ENCODE data around the gene PRRG2.

GRCh38 chr19:49544154-49544553 lies 37.0 kb upstream of the PRRG2 start:
- TF ChIP-seq, protein P1, sequence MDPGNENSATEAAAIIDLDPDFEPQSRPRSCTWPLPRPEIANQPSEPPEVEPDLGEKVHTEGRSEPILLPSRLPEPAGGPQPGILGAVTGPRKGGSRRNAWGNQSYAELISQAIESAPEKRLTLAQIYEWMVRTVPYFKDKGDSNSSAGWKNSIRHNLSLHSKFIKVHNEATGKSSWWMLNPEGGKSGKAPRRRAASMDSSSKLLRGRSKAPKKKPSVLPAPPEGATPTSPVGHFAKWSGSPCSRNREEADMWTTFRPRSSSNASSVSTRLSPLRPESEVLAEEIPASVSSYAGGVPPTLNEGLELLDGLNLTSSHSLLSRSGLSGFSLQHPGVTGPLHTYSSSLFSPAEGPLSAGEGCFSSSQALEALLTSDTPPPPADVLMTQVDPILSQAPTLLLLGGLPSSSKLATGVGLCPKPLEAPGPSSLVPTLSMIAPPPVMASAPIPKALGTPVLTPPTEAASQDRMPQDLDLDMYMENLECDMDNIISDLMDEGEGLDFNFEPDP (CRISPR knock-in tag; IDR thresholded peaks at IDR 0.05) = no peak
- TF ChIP-seq, protein P2, sequence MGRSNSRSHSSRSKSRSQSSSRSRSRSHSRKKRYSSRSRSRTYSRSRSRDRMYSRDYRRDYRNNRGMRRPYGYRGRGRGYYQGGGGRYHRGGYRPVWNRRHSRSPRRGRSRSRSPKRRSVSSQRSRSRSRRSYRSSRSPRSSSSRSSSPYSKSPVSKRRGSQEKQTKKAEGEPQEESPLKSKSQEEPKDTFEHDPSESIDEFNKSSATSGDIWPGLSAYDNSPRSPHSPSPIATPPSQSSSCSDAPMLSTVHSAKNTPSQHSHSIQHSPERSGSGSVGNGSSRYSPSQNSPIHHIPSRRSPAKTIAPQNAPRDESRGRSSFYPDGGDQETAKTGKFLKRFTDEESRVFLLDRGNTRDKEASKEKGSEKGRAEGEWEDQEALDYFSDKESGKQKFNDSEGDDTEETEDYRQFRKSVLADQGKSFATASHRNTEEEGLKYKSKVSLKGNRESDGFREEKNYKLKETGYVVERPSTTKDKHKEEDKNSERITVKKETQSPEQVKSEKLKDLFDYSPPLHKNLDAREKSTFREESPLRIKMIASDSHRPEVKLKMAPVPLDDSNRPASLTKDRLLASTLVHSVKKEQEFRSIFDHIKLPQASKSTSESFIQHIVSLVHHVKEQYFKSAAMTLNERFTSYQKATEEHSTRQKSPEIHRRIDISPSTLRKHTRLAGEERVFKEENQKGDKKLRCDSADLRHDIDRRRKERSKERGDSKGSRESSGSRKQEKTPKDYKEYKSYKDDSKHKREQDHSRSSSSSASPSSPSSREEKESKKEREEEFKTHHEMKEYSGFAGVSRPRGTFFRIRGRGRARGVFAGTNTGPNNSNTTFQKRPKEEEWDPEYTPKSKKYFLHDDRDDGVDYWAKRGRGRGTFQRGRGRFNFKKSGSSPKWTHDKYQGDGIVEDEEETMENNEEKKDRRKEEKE (IDR thresholded peaks at IDR 0.05; ENCODE audit: borderline replicate concordance in 1 of 2, control insufficient read depth in 1 of 2, low read depth in 2 of 2, low read length in 1 of 2) = no peak
- TF ChIP-seq ELK1 (CRISPR knock-in tag; IDR thresholded peaks at IDR 0.05) (no peak), SREBF2 (CRISPR knock-in tag; IDR thresholded peaks at IDR 0.05) (no peak), RFX5 (IDR thresholded peaks at IDR 0.05; ENCODE audit: low read depth, low read length) (no peak), CTCF (IDR thresholded peaks at IDR 0.05 in 2 of 3, conservative IDR thresholded peaks at IDR 0.05 in 1 of 3; ENCODE audit: insufficient read depth in 2 of 3, low read depth in 1 of 3, low read length in 3 of 3) (no peak)
